PFSK-1 (cell line): ENCODE results near the gene ENTPD2.

ENCODE experiments used
- FOXP2 ChIP-seq: optimal IDR thresholded peaks from 2 replicates; pipeline ENCODE3; 2011; ENCODE audit warnings: borderline replicate concordance, control low read depth, inconsistent platforms; ENCODE audit not compliant: insufficient read depth; ENCODE audit errors: extremely low read length, extremely low read depth
- POLR2AphosphoS5 ChIP-seq: IDR thresholded peaks from 2 replicates; pipeline ENCODE4 v1.6.1; 2012; ENCODE audit warnings: low read depth, mild to moderate bottlenecking, control low read depth, low read length, moderate library complexity
- SIN3A ChIP-seq: IDR thresholded peaks from 2 replicates; pipeline ENCODE4 v1.6.1; 2012; ENCODE audit warnings: mild to moderate bottlenecking, low read length, moderate library complexity, borderline replicate concordance; ENCODE audit not compliant: insufficient read depth
- TAF1 ChIP-seq: IDR thresholded peaks from 2 replicates; pipeline ENCODE4 v1.6.1; 2012; ENCODE audit warnings: low read length, control low read depth, borderline replicate concordance; ENCODE audit not compliant: insufficient read depth
- TF ChIP-seq, protein P1 (sequence below), 2 experiments: IDR thresholded peaks; 2 replicates each; pipeline versions ENCODE4 v1.6.1 to v1.8.0; 2011 to 2012; ENCODE audit warnings: low read depth in 2 of 2, low read length in 2 of 2, control low read depth in 1 of 2, inconsistent platforms in 1 of 2, mild to moderate bottlenecking in 1 of 2, moderate library complexity in 1 of 2; ENCODE audit not compliant: insufficient read depth in 1 of 2

The ENTPD2 gene

DNA sequence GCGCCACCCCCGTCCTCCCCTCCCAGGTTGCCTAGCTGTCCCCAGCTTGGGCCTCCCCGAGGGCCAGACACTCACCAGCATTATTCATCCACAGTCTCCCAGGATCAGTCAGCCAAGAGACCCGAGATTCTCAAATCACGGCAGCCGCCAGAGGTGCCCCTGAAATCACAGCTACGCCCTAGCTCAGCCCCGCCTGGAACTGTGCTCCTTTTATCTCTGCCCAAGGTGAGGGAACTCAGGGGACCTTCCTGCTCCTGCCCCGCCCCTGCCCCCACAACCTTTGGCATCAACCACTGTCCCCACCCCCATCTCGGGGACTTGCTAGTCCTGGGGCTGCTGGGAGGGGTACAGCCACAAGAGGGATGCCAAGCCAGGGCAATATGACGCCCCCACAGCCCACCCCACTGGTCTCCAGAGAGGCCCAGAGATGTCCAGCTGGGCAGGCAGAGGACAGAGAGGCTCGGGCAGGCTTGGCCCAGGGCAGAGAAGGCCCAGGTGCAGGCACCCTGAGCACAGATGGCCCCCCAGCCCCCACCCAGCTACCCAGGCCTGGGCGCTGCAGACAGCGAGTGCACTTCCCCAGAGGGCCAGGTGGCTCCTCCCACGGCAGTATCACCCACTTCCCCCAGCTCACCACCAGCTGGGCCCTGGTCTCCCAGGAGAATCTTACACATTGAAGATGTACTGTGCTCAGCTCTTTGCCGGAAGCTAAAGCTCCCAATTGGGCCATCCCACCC is 21.8 kb downstream of the ENTPD2 start, which contains the start of gene FUT7:
TSS of gene FUT7 (minus strand) at position 185 of the 737 bp plus-strand sequence. CDS start at position 88, 97 bp downstream.
- TF ChIP-seq, protein P1, sequence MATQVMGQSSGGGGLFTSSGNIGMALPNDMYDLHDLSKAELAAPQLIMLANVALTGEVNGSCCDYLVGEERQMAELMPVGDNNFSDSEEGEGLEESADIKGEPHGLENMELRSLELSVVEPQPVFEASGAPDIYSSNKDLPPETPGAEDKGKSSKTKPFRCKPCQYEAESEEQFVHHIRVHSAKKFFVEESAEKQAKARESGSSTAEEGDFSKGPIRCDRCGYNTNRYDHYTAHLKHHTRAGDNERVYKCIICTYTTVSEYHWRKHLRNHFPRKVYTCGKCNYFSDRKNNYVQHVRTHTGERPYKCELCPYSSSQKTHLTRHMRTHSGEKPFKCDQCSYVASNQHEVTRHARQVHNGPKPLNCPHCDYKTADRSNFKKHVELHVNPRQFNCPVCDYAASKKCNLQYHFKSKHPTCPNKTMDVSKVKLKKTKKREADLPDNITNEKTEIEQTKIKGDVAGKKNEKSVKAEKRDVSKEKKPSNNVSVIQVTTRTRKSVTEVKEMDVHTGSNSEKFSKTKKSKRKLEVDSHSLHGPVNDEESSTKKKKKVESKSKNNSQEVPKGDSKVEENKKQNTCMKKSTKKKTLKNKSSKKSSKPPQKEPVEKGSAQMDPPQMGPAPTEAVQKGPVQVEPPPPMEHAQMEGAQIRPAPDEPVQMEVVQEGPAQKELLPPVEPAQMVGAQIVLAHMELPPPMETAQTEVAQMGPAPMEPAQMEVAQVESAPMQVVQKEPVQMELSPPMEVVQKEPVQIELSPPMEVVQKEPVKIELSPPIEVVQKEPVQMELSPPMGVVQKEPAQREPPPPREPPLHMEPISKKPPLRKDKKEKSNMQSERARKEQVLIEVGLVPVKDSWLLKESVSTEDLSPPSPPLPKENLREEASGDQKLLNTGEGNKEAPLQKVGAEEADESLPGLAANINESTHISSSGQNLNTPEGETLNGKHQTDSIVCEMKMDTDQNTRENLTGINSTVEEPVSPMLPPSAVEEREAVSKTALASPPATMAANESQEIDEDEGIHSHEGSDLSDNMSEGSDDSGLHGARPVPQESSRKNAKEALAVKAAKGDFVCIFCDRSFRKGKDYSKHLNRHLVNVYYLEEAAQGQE (IDR thresholded peaks at IDR 0.05; ENCODE audit: insufficient read depth in 1 of 2, low read depth in 2 of 2, low read length in 2 of 2): no peak
- TF ChIP-seq FOXP2: no peak
- TF ChIP-seq TAF1: no peak
- no peak for TF ChIP-seq POLR2AphosphoS5
- TF ChIP-seq SIN3A: no peak

DNA sequence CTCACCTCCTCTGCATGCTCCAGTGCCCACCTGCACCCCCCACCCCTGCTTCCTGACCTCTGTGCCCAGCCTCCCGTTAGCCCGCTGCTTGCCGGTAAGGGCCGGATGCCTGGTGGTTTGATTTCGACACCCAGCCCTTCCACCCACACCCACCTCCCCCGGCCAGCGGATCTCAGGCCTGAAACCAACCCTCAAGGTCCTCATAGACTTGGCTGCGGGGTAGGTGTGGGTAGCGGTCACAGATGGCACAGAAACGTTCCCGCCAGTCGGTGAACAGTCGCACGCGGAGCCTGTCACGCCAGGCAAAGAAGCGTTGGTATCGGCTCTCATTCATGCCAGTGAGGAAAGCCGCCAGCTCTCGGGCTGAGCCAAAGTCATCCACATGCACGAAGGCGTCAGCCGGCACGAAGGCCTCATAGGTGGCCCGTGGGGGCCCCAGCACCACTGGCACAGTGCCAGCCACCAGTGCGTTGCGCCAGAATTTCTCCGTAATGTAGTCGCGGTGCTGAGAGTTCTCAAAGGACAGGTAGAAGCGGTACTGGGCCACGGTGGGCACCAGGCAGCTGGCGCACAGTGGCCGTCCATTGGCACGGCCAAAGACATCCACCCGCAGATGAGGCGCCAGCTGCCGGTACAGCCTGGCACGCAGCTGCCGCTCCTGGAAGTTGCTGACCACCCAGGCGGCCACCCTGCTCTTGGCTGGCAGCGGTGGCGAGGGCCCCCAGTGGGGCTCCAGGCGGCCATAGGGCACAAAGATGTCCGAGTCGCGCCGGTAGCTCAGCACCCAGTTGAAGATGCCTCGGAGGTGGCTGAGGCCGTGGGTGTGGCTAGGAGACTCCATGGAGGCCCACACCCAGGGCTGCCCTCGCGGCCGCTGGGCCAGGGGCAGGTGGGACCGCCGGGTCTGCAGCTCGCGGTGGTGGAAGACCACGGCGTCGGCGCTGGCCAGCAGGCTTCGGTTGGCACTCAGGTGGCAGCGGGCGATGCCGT is 23.0 kb downstream of the ENTPD2 start:
- TF ChIP-seq SIN3A (no peak), POLR2AphosphoS5 (no peak), TAF1 (no peak), FOXP2 (no peak)
- TF ChIP-seq, protein P1 (IDR thresholded peaks at IDR 0.05; ENCODE audit: insufficient read depth in 1 of 2, low read depth in 2 of 2, low read length in 2 of 2): no peak

DNA sequence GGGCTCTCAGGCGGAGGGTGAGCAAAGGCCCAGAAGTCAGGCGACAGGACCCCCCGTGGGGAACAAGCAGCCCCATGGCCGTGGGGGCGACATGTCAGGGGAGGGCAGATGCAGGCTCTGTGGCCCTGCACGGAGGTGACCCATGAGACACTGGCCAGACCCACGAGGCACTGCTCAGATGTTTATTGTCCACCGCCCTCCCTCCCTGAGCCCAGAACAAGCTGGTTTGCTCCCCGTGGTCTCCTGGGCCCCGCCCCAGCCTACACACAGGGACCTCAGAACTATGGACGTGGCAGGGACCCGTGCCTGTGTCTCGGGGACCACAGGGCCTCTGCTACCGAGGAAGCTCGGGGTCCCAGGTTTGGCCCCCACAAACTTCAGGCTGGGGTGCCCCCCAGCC is 23.9 kb downstream of the ENTPD2 start:
- no peak for TF ChIP-seq SIN3A
- no peak for TF ChIP-seq FOXP2
- TF ChIP-seq, protein P1 (IDR thresholded peaks at IDR 0.05; ENCODE audit: insufficient read depth in 1 of 2, low read depth in 2 of 2, low read length in 2 of 2): no peak
- TF ChIP-seq TAF1: no peak
- no peak for TF ChIP-seq POLR2AphosphoS5

DNA sequence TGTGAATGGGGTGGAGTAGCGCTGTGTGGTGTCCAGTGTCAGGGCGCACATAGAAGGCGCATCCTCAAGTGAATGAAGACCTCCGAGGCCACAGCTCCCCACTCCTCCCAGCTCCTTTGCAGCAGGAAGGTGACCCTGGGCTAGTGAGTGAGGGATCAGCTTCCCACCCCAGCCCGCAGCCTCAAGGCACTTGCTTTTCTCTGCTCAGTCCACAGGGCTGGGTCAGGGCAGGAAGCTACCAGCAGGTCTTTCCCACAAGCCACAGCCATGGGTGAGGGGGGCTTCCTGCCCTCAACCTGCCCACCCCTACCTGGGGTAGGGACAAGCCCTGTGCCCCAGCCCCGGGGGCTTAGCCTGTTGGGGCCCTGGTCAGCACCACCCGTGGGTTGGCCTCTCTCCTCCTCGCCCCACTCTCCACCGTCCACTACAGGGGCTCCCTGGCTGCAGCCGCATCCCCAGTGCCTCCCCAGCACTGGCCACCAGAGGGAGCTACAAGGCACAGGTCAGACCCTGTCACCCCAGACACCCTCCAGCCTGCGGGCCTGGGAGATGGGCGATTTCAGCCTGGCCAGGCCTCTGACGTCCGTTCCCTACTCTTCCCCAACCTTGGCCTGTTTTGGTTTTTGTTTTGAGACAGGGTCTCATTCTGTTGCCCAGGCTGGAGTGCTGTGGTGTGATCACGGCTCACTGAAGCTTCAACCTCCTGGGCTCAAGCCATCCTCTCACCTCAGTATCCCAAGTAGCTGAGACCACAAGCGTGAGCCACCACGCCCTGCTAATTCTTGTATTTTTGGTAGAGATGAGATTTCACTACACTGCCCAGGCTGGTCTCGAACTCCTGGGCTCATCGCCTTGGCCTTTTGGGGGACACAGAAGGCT is 24.6 kb downstream of the ENTPD2 start:
- no peak for TF ChIP-seq POLR2AphosphoS5
- TF ChIP-seq, protein P1 (IDR thresholded peaks at IDR 0.05; ENCODE audit: insufficient read depth in 1 of 2, low read depth in 2 of 2, low read length in 2 of 2): no peak
